ENCODE data around the gene BDH1. TPM values are rescaled to one million over a fixed set of nuclear protein-coding genes. Genes with fewer than 3 reads are reported as not detected.

Gene BDH1
- total and polyA plus RNA-seq, 2 experiments from 2014 or later, result 61.8 to 62.9 TPM

DNA sequence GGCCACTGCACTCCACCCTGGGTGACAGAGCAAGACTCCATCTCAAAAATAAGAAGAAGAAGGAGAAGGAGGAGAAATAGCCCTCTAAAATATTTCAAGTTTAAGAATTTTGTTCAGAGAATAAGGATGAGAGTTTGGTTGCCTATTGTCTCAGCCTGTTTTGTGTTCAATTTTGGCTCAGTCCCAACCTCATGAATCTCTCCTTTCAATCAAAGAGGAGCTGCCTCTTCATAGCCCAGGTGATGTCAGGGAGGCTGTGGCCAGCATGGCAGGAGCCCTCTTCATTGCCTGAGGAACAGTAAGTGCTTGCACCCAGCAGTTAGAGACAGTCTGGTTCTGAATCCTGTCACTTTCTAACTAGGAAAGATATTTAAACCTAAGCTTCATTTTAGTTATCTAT lies 55.0 kb downstream of the BDH1 start:
- H3K27ac ChIP-seq, result no peak overlapping the region
- TF ChIP-seq EZH2phosphoT487 (IDR thresholded peaks at IDR 0.05; ENCODE audit: low read depth, severe bottlenecking, unreplicated experiment) (no peak), EZH2 (IDR thresholded peaks at IDR 0.05; ENCODE audit: borderline replicate concordance) (no peak)
- TF ChIP-seq, protein P1, sequence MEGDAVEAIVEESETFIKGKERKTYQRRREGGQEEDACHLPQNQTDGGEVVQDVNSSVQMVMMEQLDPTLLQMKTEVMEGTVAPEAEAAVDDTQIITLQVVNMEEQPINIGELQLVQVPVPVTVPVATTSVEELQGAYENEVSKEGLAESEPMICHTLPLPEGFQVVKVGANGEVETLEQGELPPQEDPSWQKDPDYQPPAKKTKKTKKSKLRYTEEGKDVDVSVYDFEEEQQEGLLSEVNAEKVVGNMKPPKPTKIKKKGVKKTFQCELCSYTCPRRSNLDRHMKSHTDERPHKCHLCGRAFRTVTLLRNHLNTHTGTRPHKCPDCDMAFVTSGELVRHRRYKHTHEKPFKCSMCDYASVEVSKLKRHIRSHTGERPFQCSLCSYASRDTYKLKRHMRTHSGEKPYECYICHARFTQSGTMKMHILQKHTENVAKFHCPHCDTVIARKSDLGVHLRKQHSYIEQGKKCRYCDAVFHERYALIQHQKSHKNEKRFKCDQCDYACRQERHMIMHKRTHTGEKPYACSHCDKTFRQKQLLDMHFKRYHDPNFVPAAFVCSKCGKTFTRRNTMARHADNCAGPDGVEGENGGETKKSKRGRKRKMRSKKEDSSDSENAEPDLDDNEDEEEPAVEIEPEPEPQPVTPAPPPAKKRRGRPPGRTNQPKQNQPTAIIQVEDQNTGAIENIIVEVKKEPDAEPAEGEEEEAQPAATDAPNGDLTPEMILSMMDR (IDR thresholded peaks at IDR 0.05; ENCODE audit: poor library complexity), result no peak
- no peak overlapping the region for H2AFZ ChIP-seq

DNA sequence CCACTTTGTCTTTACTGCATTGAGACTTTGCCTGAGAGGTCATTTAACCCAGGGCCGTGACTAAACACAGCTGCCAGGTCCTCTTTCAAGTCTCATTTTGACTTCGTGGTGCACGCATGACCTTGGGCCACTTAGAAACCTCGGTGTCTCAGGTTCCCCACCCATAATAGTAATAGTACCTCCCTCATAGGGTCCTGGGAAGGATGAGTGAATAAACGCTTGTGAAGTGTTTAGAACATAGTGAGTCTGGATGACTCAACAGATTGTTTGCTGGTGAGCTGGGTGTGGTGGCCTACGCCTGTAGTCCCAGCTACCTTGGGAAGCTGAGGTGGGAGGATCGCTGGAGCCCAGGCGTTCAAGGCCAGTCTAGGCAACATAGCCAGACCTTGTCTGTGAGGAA lies 56.3 kb downstream of the BDH1 start:
- Histone ChIP-seq H3K4me3 (no peak overlapping the region), H3K9me2 (replicated peaks; ENCODE audit: insufficient read depth) (no peaks in the 10 kb centered on the region), H3K27ac (no peak overlapping the region), H3K36me3 (replicated peaks; ENCODE audit: insufficient read depth, low read depth) (no peaks in the 10 kb centered on the region), H2AFZ (no peak overlapping the region), H3K4me1 (ENCODE audit: insufficient read depth) (peaks cover 23% of the 10 kb centered on the region), H4K20me1 (ENCODE audit: insufficient read depth, poor library complexity, severe bottlenecking) (no peaks in the 10 kb centered on the region), H3K4me2 (no peak overlapping the region), H3K79me2 (no peaks in the 10 kb centered on the region), H3K27me3 (no peaks in the 10 kb centered on the region), H3K9me3 (ENCODE audit: low read depth) (no peaks in the 10 kb centered on the region)
- 75% methylated on average over 8 of the region's 8 CpGs for whole genome bisulfite sequencing (ENCODE audit: low lambda C conversion rate, missing lambda C conversion rate)
- no peak for DNase-seq (ENCODE audit: low spot score)
- TF ChIP-seq, protein P1 (IDR thresholded peaks at IDR 0.05; ENCODE audit: poor library complexity), result no peak
- TF ChIP-seq EZH2 (IDR thresholded peaks at IDR 0.05; ENCODE audit: borderline replicate concordance) (no peak), EZH2phosphoT487 (IDR thresholded peaks at IDR 0.05; ENCODE audit: low read depth, severe bottlenecking, unreplicated experiment) (no peak)

More for the DNA sequence above, 55.0 kb downstream of the BDH1 start:
- Histone ChIP-seq H3K79me2 (no peaks in the 10 kb centered on the region), H3K4me1 (ENCODE audit: insufficient read depth) (peaks cover 27% of the 10 kb centered on the region), H3K36me3 (replicated peaks; ENCODE audit: insufficient read depth, low read depth) (no peaks in the 10 kb centered on the region), H3K4me2 (no peak overlapping the region), H4K20me1 (ENCODE audit: insufficient read depth, poor library complexity, severe bottlenecking) (no peaks in the 10 kb centered on the region), H3K4me3 (no peak overlapping the region), H3K27me3 (no peaks in the 10 kb centered on the region), H3K9me3 (ENCODE audit: low read depth) (no peaks in the 10 kb centered on the region), H3K9me2 (replicated peaks; ENCODE audit: insufficient read depth) (no peaks in the 10 kb centered on the region)
- no peak for DNase-seq (ENCODE audit: low spot score)

DNA sequence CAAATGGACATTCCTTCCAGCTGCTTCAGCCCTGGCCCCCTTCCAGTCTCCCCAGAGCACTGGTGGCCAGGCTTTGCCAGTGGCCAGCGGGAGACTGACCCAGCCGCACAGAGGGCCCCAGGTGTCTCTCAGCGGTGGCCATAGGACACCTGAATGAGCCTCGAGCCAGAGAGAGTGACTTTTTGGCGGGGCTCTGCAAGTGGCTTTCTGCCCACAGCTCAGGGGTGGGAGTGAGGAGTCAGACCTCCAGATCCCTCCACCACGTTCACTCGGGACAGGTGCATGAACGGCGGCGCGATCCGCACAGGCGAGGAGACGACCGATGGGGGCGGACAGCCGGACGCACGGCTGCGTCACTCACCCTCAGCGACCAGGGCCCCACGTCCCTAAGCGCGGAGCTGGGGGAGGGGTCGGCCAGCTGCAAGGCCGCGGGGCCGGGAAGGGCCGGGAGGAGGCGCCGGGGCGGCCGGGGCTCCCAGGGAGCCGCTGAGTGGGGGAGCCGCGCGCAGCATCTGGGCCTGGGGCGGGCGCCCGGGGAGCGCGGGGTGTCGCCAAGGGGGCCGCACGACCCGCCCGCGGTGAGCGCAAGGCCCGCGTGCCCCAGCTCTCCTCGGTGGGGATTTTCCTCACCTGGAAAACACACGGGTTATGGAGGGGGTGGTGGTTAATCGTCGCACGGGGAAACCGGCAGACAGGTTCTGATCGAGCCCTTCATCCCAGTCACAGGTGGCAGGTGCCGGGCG lies 57.1 kb downstream of the BDH1 start:
- WGBS (ENCODE audit: low lambda C conversion rate, missing lambda C conversion rate), result 95% methylated on average over 24 of the region's 60 CpGs
- Histone ChIP-seq H3K4me3 (no peak overlapping the region), H3K27ac (no peak overlapping the region), H4K20me1 (ENCODE audit: insufficient read depth, poor library complexity, severe bottlenecking) (no peaks in the 10 kb centered on the region), H3K36me3 (replicated peaks; ENCODE audit: insufficient read depth, low read depth) (no peaks in the 10 kb centered on the region), H3K79me2 (no peaks in the 10 kb centered on the region), H3K4me1 (ENCODE audit: insufficient read depth) (peaks cover 20% of the 10 kb centered on the region), H3K27me3 (no peaks in the 10 kb centered on the region), H3K9me2 (replicated peaks; ENCODE audit: insufficient read depth) (no peaks in the 10 kb centered on the region), H3K4me2 (no peak overlapping the region), H2AFZ (no peak overlapping the region), H3K9me3 (ENCODE audit: low read depth) (no peaks in the 10 kb centered on the region)
- TF ChIP-seq EZH2 (IDR thresholded peaks at IDR 0.05; ENCODE audit: borderline replicate concordance) (no peak), EZH2phosphoT487 (IDR thresholded peaks at IDR 0.05; ENCODE audit: low read depth, severe bottlenecking, unreplicated experiment) (no peak)
- TF ChIP-seq, protein P1 (IDR thresholded peaks at IDR 0.05; ENCODE audit: poor library complexity), result no peak
- DNase-seq (ENCODE audit: low spot score), result no peak

Measured in hepatocyte (in vitro differentiated cells).